H1 (cell line): ENCODE data around the gene FLRT2. TPM values are rescaled to one million over a fixed set of nuclear protein-coding genes. Genes with fewer than 3 reads are reported as not detected.

Experiments used
- CTCF ChIA-PET: fragments of 300-600 bp; sonication (Branson Sonifier 250); formaldehyde crosslinking; loops from one replicate; lab custom pipeline; 2021; ENCODE audit not compliant: partially characterized antibody; lab: Charles Lee
- POLR2A ChIA-PET: fragments of 300-600 bp; sonication (Branson Sonifier 250); formaldehyde crosslinking; loops from one replicate; lab custom pipeline; 2021; ENCODE audit warnings: inconsistent platforms; ENCODE audit not compliant: partially characterized antibody; lab: Charles Lee
- DNase-seq, 2 experiments: peaks; one replicate each; pipeline versions ENCODE4 v3.0.0 to v3.0.0-alpha.2; 2010 to 2022; ENCODE audit warnings: low spot score in 2 of 2, low read depth in 1 of 2, mixed read lengths in 1 of 2
- FAIRE-seq: peaks from 2 replicates; lab custom pipeline; 2011; peaks lifted over from hg19 to GRCh38; lab: Jason Lieb, UNC
- H2AFZ ChIP-seq: 2 replicates; pipeline ENCODE4 v1.8.1; 2012; ENCODE audit warnings: low read length, inconsistent platforms
- H2AK5ac ChIP-seq: 2 replicates; pipeline ENCODE4 v1.6.1; 2013; ENCODE audit warnings: low read depth, low read length
- H2BK120ac ChIP-seq: replicated peaks from 2 replicates; pipeline ENCODE3; 2013; ENCODE audit warnings: low read depth, low read length, inconsistent platforms
- H2BK12ac ChIP-seq: 2 replicates; pipeline ENCODE4 v1.6.1; 2013; ENCODE audit warnings: low read depth, low read length
- H2BK15ac ChIP-seq: 2 replicates; pipeline ENCODE4 v1.6.1; 2013; ENCODE audit warnings: low read length
- H2BK20ac ChIP-seq: 2 replicates; pipeline ENCODE4 v1.6.1; 2013; ENCODE audit warnings: low read length
- H2BK5ac ChIP-seq: 2 replicates; pipeline ENCODE4 v1.6.1; 2013; ENCODE audit warnings: low read depth, low read length
- H3K14ac ChIP-seq: 2 replicates; pipeline ENCODE4 v1.6.1; 2013; ENCODE audit warnings: inconsistent platforms; ENCODE audit not compliant: insufficient read length
- H3K18ac ChIP-seq: 2 replicates; pipeline ENCODE4 v1.6.1; 2013; ENCODE audit warnings: low read length; ENCODE audit errors: extremely low read depth
- H3K23ac ChIP-seq: 2 replicates; pipeline ENCODE4 v1.6.1; 2013; ENCODE audit warnings: inconsistent platforms; ENCODE audit not compliant: insufficient read length
- H3K23me2 ChIP-seq: 2 replicates; pipeline ENCODE4 v1.6.1; 2013; ENCODE audit warnings: low read depth, low read length
- H3K27ac ChIP-seq: 2 replicates; pipeline ENCODE4 v1.6.1; 2011; ENCODE audit warnings: low read depth, low read length, inconsistent platforms
- H3K27me3 ChIP-seq, 4 experiments: replicated peaks in 1 of 4; 1 replicate in 1 of 4; 2 replicates in 3 of 4; pipeline versions ENCODE4 v1.6.1 to v1.8.1; 2011 to 2013; ENCODE audit warnings: low read length in 3 of 4, mild to moderate bottlenecking in 3 of 4, inconsistent platforms in 2 of 4, mixed read lengths in 2 of 4, moderate library complexity in 1 of 4; ENCODE audit not compliant: control insufficient read depth in 3 of 4, insufficient read depth in 3 of 4; ENCODE audit errors: extremely low read depth in 1 of 4
- H3K36me3 ChIP-seq, 4 experiments: 2 replicates each; pipeline versions ENCODE4 v1.6.1 to v1.8.1; 2011 to 2013; ENCODE audit warnings: mild to moderate bottlenecking in 4 of 4, low read length in 3 of 4, moderate library complexity in 2 of 4, control low read depth in 1 of 4, inconsistent platforms in 1 of 4; ENCODE audit not compliant: insufficient read depth in 4 of 4, control insufficient read depth in 2 of 4
- H3K4ac ChIP-seq: replicated peaks from 2 replicates; pipeline ENCODE3; 2013; ENCODE audit warnings: low read length, low read depth, mixed read lengths, inconsistent platforms; ENCODE audit not compliant: insufficient read length
- H3K4me1 ChIP-seq, 4 experiments: replicated peaks in 1 of 4; 1 replicate in 1 of 4; 2 replicates in 3 of 4; pipeline versions ENCODE4 v1.6.1 to v1.8.1; 2011 to 2013; ENCODE audit warnings: low read length in 3 of 4, inconsistent platforms in 2 of 4, mixed read lengths in 1 of 4; ENCODE audit not compliant: insufficient read depth in 4 of 4, control insufficient read depth in 3 of 4
- H3K4me2 ChIP-seq, 2 experiments: 2 replicates each; pipeline versions ENCODE4 v1.6.1 to v1.8.1; 2011 to 2013; ENCODE audit warnings: low read depth in 2 of 2, low read length in 2 of 2, control low read depth in 1 of 2, inconsistent platforms in 1 of 2, mild to moderate bottlenecking in 1 of 2; ENCODE audit not compliant: insufficient read depth in 1 of 2
- H3K4me3 ChIP-seq, 4 experiments: fragments of 200-600, 300-600 bp in 1 of 4; sonication (generic), shearing (Covaris generic), sonication (Bioruptor Twin) in 1 of 4; 2 replicates each; pipeline versions ENCODE4 v1.5.1 to v1.8.1; 2011 to 2016; ENCODE audit warnings: low read length in 4 of 4, low read depth in 3 of 4, control low read depth in 2 of 4, inconsistent platforms in 2 of 4, mild to moderate bottlenecking in 2 of 4, mixed read lengths in 1 of 4, moderate library complexity in 1 of 4; ENCODE audit not compliant: insufficient read depth in 2 of 4; ENCODE audit errors: extremely low read depth in 1 of 4
- H3K56ac ChIP-seq: replicated peaks from 2 replicates; pipeline ENCODE3; 2013; ENCODE audit warnings: low read depth, mild to moderate bottlenecking, mixed read lengths, low read length, inconsistent platforms; ENCODE audit not compliant: insufficient read length
- H3K79me1 ChIP-seq: 2 replicates; pipeline ENCODE4 v1.6.1; 2013; ENCODE audit warnings: low read depth, low read length, control low read depth
- H3K79me2 ChIP-seq, 2 experiments: 2 replicates each; pipeline versions ENCODE4 v1.6.1 to v1.8.1; 2012 to 2013; ENCODE audit warnings: low read length in 2 of 2, mild to moderate bottlenecking in 2 of 2, inconsistent platforms in 1 of 2; ENCODE audit not compliant: insufficient read depth in 2 of 2, control insufficient read depth in 1 of 2
- H3K9ac ChIP-seq, 4 experiments: replicated peaks in 1 of 4; 1 replicate in 1 of 4; 2 replicates in 3 of 4; pipeline versions ENCODE4 v1.6.1 to v1.8.1; 2011 to 2013; ENCODE audit warnings: low read depth in 3 of 4, low read length in 3 of 4, control low read depth in 2 of 4, mild to moderate bottlenecking in 2 of 4, moderate library complexity in 2 of 4, inconsistent platforms in 1 of 4; ENCODE audit errors: extremely low read depth in 1 of 4
- H3K9me3 ChIP-seq, 2 experiments: 2 replicates each; pipeline versions ENCODE4 v1.6.1 to v1.8.1; 2012 to 2013; ENCODE audit warnings: mild to moderate bottlenecking in 2 of 2, moderate library complexity in 2 of 2, control low read depth in 1 of 2, inconsistent platforms in 1 of 2, low read depth in 1 of 2, low read length in 1 of 2, mixed read lengths in 1 of 2; ENCODE audit not compliant: insufficient read depth in 2 of 2
- H4K20me1 ChIP-seq, 2 experiments: replicated peaks in 1 of 2; 2 replicates each; pipeline versions ENCODE3 to v1.8.1; 2011 to 2013; ENCODE audit warnings: inconsistent platforms in 2 of 2, low read length in 2 of 2, mild to moderate bottlenecking in 1 of 2; ENCODE audit not compliant: insufficient read depth in 2 of 2, control insufficient read depth in 1 of 2
- H4K5ac ChIP-seq: 2 replicates; pipeline ENCODE4 v1.6.1; 2013; ENCODE audit warnings: low read length, low read depth, mixed read lengths, inconsistent platforms; ENCODE audit not compliant: insufficient read length
- H4K8ac ChIP-seq: 2 replicates; pipeline ENCODE4 v1.8.0; 2013; ENCODE audit warnings: mild to moderate bottlenecking, moderate library complexity, low read length, inconsistent platforms; ENCODE audit not compliant: insufficient read depth; ENCODE audit errors: extremely low read depth
- H4K91ac ChIP-seq: replicated peaks from 2 replicates; pipeline ENCODE3; 2013; ENCODE audit warnings: low read length, mixed read lengths, inconsistent platforms; ENCODE audit not compliant: insufficient read length
- CTCF ChIP-seq, 3 experiments: IDR thresholded peaks; 1 replicate in 2 of 3; 2 replicates in 1 of 3; pipeline versions ENCODE4 v1.5.1 to v1.6.1; 2011; ENCODE audit warnings: low read length in 3 of 3, mild to moderate bottlenecking in 3 of 3, inconsistent platforms in 2 of 3, low read depth in 1 of 3, moderate library complexity in 1 of 3; ENCODE audit not compliant: insufficient read depth in 1 of 3; ENCODE audit errors: control extremely low read depth in 1 of 3
- EZH2 ChIP-seq: fragments of 200-600 bp; sonication (generic); IDR thresholded peaks from 2 replicates; pipeline ENCODE4 v1.7.1; 2012; ENCODE audit warnings: low read depth, mild to moderate bottlenecking, moderate library complexity, low read length, inconsistent platforms; ENCODE audit not compliant: severe bottlenecking
- HDAC6 ChIP-seq: IDR thresholded peaks from one replicate; pipeline ENCODE4 v1.7.1; 2012; ENCODE audit warnings: low read depth, mild to moderate bottlenecking, inconsistent platforms, low read length, moderate library complexity
- JUN ChIP-seq: IDR thresholded peaks from 2 replicates; pipeline ENCODE4 v1.6.1; 2011; ENCODE audit warnings: low read depth, mild to moderate bottlenecking, improper control_type of control experiment, low read length
- JUND ChIP-seq: IDR thresholded peaks from 2 replicates; pipeline ENCODE4 v1.6.1; 2011; ENCODE audit warnings: mild to moderate bottlenecking, improper control_type of control experiment, low read length
- NANOG ChIP-seq: IDR thresholded peaks from 2 replicates; pipeline ENCODE4 v1.6.1; 2011; ENCODE audit warnings: low read length, low read depth, mild to moderate bottlenecking, inconsistent platforms; ENCODE audit not compliant: insufficient read depth, poor library complexity, severe bottlenecking
- RNF2 ChIP-seq: fragments of 200-900, 300-1000 bp; sonication (generic); IDR thresholded peaks from 2 replicates; pipeline ENCODE4 v1.7.1; 2016; ENCODE audit warnings: borderline replicate concordance, low read depth, mild to moderate bottlenecking, antibody characterized with exemption, low read length; ENCODE audit not compliant: poor library complexity, severe bottlenecking; ENCODE audit errors: missing control alignments
- SIX5 ChIP-seq: IDR thresholded peaks from 2 replicates; pipeline ENCODE4 v1.6.1; 2011; ENCODE audit warnings: mild to moderate bottlenecking, low read depth, low read length
- SP1 ChIP-seq: IDR thresholded peaks from 2 replicates; pipeline ENCODE4 v1.6.1; 2011; ENCODE audit warnings: low read depth, low read length
- WGBS, 2 experiments: shearing (Covaris generic) in 1 of 2; methylation state at CpG; one replicate each; pipeline versions ENCODE4 v1.1.6 to v1.1.7; 2013 to 2015; ENCODE audit warnings: low lambda C conversion rate in 2 of 2, mixed read lengths in 2 of 2, inconsistent platforms in 1 of 2, low coverage in 1 of 2, missing lambda C conversion rate in 1 of 2; ENCODE audit not compliant: insufficient replicate concordance in 2 of 2, insufficient coverage in 1 of 2, insufficient read length in 1 of 2; ENCODE audit errors: extremely low coverage in 1 of 2, missing lambda C conversion rate in 1 of 2; 5-methylcytosine and 5-hydroxymethylcytosine counted together
- polyA plus RNA-seq, 7 experiments: library from polyadenylated mRNA; depleted of rRNA in 3 of 7; stranded (reverse) in 5 of 7; unstranded in 2 of 7; fragments of >200 nt in 5 of 7; fragments of 200-250 nt in 2 of 7; gene quantifications; 1 replicate in 5 of 7; 2 replicates in 1 of 7; 4 replicates in 1 of 7; pipeline versions ENCODE4 v1.2.1 to v1.2.3, GENCODE V29; 2011 to 2013; ENCODE audit warnings: missing spikeins in 2 of 7, mixed read lengths in 2 of 7
- total RNA-seq: library from RNA; stranded (reverse); fragmentation: NEBNext Ultra II Directional; extraction: Animal tissue kit (Norgen Biotek cat#: 25700); gene quantifications from 2 replicates; pipeline ENCODE4 v1.2.1, GENCODE V29; 2021
- TF ChIP-seq, protein P1 (sequence below): IDR thresholded peaks from 2 replicates; pipeline ENCODE4 v1.6.1; 2011; ENCODE audit warnings: low read depth, mild to moderate bottlenecking, low read length; ENCODE audit not compliant: insufficient read depth

FLRT2 gene
- total and polyA plus RNA-seq, 2 of the 8 experiments (the other 6 are each of a cell fraction or from before 2014, with no cell fraction given), result 2.4 to 6.9 TPM

DNA sequence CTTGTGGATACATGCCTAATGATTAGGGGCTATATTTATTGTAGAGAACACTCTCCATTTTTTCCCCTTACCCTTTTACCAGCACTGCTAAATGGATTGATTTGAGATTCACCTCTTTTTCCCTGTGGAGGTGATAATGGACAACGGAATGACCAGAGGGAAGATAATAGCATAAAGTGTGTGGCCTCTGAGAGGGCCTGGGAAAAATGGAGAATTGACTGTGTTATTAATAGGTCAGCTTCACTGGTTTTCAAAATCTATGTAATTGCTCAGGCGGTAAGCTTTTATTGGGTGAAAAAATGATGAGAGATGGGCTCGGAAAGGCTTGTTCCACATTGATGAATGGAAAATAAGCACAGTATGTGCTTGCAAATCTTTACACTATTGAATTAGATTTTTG is 15.8 kb downstream of the FLRT2 start:
- Histone ChIP-seq H3K79me2 (no peaks in the 10 kb centered on the region; a peak in 1 of 4 replicates), H4K5ac (no peak overlapping the region)
- CTCF ChIA-PET, result interaction anchor here (0.9 to 1.4 kb wide), 3 partner anchors 9 to 14 kb away, joined by 3 to 8 read pairs (median 4); no protein-coding TSS in a partner anchor
- TF ChIP-seq SIX5 (no peak), HDAC6 (no peak), SP1 (no peak), RNF2 (no peak), CTCF (IDR thresholded peaks at IDR 0.05; ENCODE audit: control extremely low read depth in 1 of 3, insufficient read depth in 1 of 3, low read depth in 1 of 3, low read length in 3 of 3) (no peak), JUND (no peak), JUN (no peak), NANOG (no peak), EZH2 (no peak)
- TF ChIP-seq, protein P1, sequence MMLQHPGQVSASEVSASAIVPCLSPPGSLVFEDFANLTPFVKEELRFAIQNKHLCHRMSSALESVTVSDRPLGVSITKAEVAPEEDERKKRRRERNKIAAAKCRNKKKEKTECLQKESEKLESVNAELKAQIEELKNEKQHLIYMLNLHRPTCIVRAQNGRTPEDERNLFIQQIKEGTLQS, result no peak

More for the DNA sequence above, 15.8 kb downstream of the FLRT2 start:
- Histone ChIP-seq H2AFZ (no peak overlapping the region), H2BK15ac (no peak overlapping the region), H4K8ac (no peak overlapping the region), H3K23ac (no peak overlapping the region), H4K20me1 (no peaks in the 10 kb centered on the region), H3K4me3 (peak overlapping the region in 1 of 4 experiments; percentile 19; a peak in 1 of 8 replicates), H2BK5ac (no peak overlapping the region), H3K4ac (no peak overlapping the region), H3K9ac (no peak overlapping the region), H3K79me1 (no peaks in the 10 kb centered on the region), H3K27me3 (no peaks in the 10 kb centered on the region), H4K91ac (no peak overlapping the region), H3K4me2 (peak overlapping the region in 1 of 2 experiments; percentile 63; a peak in 2 of 4 replicates), H2AK5ac (no peak overlapping the region), H3K14ac (no peak overlapping the region), H3K18ac (no peak overlapping the region), H3K4me1 (peaks cover 0 to 7% (median 3%) of the 10 kb centered on the region in 4 experiments; a peak in 3 of 7 replicates), H2BK120ac (no peak overlapping the region), H3K36me3 (no peaks in the 10 kb centered on the region), H3K27ac (no peak overlapping the region), H2BK20ac (no peak overlapping the region), H3K9me3 (no peaks in the 10 kb centered on the region), H3K23me2 (no peaks in the 10 kb centered on the region), H3K56ac (no peak overlapping the region), H2BK12ac (no peak overlapping the region)
- POLR2A ChIA-PET, result no interaction called here
- 76% methylated on average over 3 of the region's 3 CpGs; no CpG with 5 or more reads in 1 of the 2 experiments for WGBS, 2 experiments
- DNase-seq (no peak), FAIRE-seq (no peak)
